Activated CD4-positive, alpha-beta memory T cell treated with anti-CD3 and anti-CD28 coated beads, Interleukin-2, amount 10 ng/mL, durations not matched to agents 7 days and 5 days (primary cell): ENCODE data around the gene MEGF6. TPM values are rescaled to one million over a fixed set of nuclear protein-coding genes. Genes with fewer than 3 reads are reported as not detected.

Source experiments
- CTCF ChIA-PET: fragments of 350-600 bp; sonication (Branson Sonifier 250); formaldehyde crosslinking; loops from one replicate; lab custom pipeline; 2021; ENCODE audit warnings: antibody characterized with exemption, inconsistent platforms; lab: Charles Lee
- POLR2A ChIA-PET: fragments of 350-600 bp; sonication (Branson Sonifier 250); formaldehyde crosslinking; loops from one replicate; lab custom pipeline; 2021; ENCODE audit warnings: antibody characterized with exemption; lab: Charles Lee
- DNase-seq: peaks from one replicate; pipeline ENCODE4 v3.0.0-alpha.2; 2020
- H3K27ac Mint-ChIP-seq: one replicate; pipeline ENCODE4 v1.8.0; 2021; ENCODE audit warnings: mild to moderate bottlenecking, mixed read lengths
- H3K27me3 Mint-ChIP-seq: one replicate; pipeline ENCODE4 v1.8.0; 2021; ENCODE audit warnings: mixed read lengths
- H3K36me3 Mint-ChIP-seq: one replicate; pipeline ENCODE4 v1.8.0; 2021; ENCODE audit warnings: low read depth, mixed read lengths
- H3K4me1 Mint-ChIP-seq: one replicate; pipeline ENCODE4 v1.8.0; 2021; ENCODE audit warnings: mixed read lengths
- H3K4me3 Mint-ChIP-seq: one replicate; pipeline ENCODE4 v1.8.0; 2021; ENCODE audit warnings: mild to moderate bottlenecking, mixed read lengths
- H3K9me3 Mint-ChIP-seq: one replicate; pipeline ENCODE4 v1.8.0; 2021; ENCODE audit warnings: mixed read lengths
- total RNA-seq, 2 experiments: library from RNA; stranded (reverse); gene quantifications; one replicate each; pipeline ENCODE4 v1.2.3, GENCODE V29; 2021

Gene MEGF6
- total RNA-seq, 2 experiments from 2014 or later, result 15.6 to 20.2 TPM

DNA sequence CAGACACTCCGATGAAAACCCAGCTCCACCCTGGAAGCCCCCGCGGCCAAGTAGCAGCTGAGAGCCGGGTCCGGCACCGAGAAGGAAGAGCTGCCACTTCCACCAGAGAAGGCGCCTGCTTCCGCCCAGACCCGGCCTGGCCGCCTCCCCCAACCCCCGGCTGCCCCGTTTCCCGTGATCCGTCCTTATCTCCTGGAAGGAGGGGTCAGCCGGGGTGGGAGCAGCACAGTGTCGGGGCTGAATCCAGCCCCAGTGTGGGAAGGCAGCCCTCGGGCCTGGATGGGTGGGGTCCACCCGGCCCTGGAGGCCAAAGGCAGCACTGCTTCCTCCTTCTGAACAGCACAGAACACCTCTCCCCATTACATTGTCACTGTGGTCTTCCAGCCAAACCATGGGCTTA lies 69.4 kb downstream of the MEGF6 start:
- CTCF ChIA-PET, result no interaction called here
- H3K4me3 Mint-ChIP-seq, result no peak overlapping the region
- no peaks in the 10 kb centered on the region for H3K9me3 Mint-ChIP-seq
- H3K27me3 Mint-ChIP-seq, result no peaks in the 10 kb centered on the region
- POLR2A ChIA-PET, result no interaction called here
- no peak for DNase-seq
- no peaks in the 10 kb centered on the region for H3K4me1 Mint-ChIP-seq
- no peaks in the 10 kb centered on the region for H3K36me3 Mint-ChIP-seq
- no peak overlapping the region for H3K27ac Mint-ChIP-seq

DNA sequence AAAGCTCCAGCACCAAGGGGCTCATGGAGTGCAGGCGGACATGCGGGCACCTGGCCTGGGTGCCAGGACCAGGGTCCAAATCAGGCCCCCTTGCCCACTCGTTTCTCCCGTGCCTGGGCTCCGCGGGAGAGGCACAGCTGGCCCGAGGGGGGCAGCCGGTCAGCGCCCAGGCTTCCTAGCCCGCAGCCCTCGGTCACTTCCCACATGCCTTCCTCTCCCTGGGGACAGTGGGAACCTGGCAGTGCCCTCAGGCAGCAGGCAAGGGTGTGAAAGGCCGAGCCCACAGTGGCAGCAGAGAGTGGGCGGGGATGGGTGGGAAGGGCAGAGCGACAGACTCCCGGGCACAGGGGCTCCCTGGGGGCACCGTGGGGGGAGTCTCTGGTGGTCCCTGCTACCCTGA lies 69.8 kb downstream of the MEGF6 start:
- no peaks in the 10 kb centered on the region for H3K9me3 Mint-ChIP-seq
- H3K4me1 Mint-ChIP-seq, result no peaks in the 10 kb centered on the region
- DNase-seq, result no peak
- no peak overlapping the region for H3K27ac Mint-ChIP-seq
- H3K4me3 Mint-ChIP-seq, result no peak overlapping the region
- no peaks in the 10 kb centered on the region for H3K27me3 Mint-ChIP-seq
- no peaks in the 10 kb centered on the region for H3K36me3 Mint-ChIP-seq
- CTCF ChIA-PET, result no interaction called here
- POLR2A ChIA-PET, result no interaction called here

DNA sequence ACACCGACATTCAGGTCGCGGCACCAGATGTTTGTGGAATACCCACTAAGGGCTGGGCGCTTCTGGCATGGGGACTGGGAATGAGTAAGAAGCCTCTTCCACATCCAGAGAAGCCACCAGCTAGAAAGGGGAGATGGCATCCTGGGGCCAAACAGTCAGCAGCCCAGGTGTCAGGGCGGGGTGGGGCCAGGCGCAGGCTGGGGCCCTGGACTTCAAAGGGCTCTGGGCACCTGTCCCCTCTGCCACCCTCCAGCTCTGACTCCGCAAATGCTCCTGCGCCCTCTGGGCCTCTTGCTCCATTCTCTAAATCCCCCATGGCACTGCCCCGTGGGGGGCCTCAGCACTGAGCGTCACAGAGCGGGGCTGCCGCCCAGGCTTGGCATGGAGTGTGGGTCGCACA lies 70.4 kb downstream of the MEGF6 start:
- DNase-seq, result no peak
- ChIA-PET POLR2A (no interaction called here), CTCF (no interaction called here)
- Mint-ChIP-seq H3K4me1 (no peaks in the 10 kb centered on the region), H3K9me3 (no peaks in the 10 kb centered on the region), H3K27ac (no peak overlapping the region), H3K27me3 (no peaks in the 10 kb centered on the region), H3K36me3 (no peaks in the 10 kb centered on the region), H3K4me3 (no peak overlapping the region)

GRCh38 chr1:3539707-3540425 lies 71.4 kb downstream of the MEGF6 start:
- H3K27me3 Mint-ChIP-seq, result no peaks in the 10 kb centered on the region
- no peaks in the 10 kb centered on the region for H3K36me3 Mint-ChIP-seq
- no peak overlapping the region for H3K27ac Mint-ChIP-seq
- CTCF ChIA-PET, result interaction anchor here (1.4 kb wide), 1 partner anchor 49 kb away, joined by 3 read pairs; no protein-coding TSS in a partner anchor
- H3K4me3 Mint-ChIP-seq, result no peak overlapping the region
- POLR2A ChIA-PET, result no interaction called here
- H3K9me3 Mint-ChIP-seq, result no peaks in the 10 kb centered on the region
- H3K4me1 Mint-ChIP-seq, result no peaks in the 10 kb centered on the region
- DNase-seq, result no peak

DNA sequence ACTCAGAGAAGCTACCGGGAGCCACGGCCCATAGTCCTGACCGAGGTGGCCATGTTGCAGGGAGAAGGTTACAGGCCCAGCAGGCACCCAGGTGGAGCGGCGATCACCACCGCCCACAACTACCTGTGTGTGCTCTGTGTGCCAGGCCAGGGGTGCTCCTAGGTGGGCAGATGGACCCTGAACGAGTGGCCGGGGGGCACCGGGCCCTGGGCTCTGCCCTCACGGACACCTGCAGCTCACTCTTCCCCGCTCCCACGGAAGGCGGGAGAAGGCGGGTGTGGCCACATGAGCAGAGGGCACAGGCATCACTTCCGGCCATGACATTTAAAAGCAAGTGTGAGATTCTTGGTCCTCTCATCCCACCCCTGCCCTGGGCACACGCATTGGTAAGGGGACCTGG lies 73.9 kb downstream of the MEGF6 start:
- ChIA-PET POLR2A (no interaction called here), CTCF (no interaction called here)
- DNase-seq, result no peak
- Mint-ChIP-seq H3K27me3 (no peaks in the 10 kb centered on the region), H3K9me3 (no peaks in the 10 kb centered on the region), H3K36me3 (no peaks in the 10 kb centered on the region), H3K27ac (no peak overlapping the region), H3K4me3 (no peak overlapping the region), H3K4me1 (no peaks in the 10 kb centered on the region)

DNA sequence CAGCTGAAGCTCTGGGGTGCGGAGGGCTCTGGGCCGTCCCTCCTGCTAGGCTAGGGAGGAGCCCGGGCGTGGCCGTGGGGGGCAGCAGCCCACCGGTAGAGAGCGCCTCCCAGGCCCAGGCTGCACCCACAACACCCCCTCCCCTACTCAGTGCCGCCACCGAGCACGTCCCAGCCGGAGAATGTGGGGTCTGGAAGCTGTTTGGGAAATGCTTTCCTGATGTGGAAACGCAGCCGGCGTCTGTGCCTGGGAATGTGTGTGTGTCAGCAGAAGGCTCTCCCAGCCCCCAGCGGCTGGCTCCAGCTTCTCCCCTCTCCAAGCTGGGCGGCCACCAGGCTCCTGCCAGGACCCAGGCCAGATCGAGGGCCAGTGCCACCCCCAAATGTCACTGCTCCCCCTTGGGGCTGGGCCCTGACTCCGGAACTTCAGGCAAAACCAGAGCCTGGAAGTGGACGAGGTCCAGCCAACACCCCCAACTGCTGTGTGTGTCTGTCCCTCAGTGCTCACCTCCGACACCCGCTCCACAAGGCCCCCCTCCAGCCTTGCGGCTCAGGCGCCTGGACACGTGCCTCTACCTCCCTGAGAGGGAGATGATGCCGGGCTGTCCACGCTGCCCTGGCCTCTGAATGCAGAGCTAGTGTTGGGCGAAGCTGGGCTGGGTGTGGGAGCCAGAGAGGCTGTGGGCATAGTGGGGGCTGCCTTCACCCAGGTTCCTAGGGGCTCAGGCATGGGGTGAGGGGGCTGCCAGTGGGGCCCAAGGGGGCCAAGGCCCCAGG lies 74.7 kb downstream of the MEGF6 start:
- Mint-ChIP-seq H3K27ac (no peak overlapping the region), H3K9me3 (no peaks in the 10 kb centered on the region), H3K4me3 (no peak overlapping the region), H3K27me3 (no peaks in the 10 kb centered on the region), H3K36me3 (no peaks in the 10 kb centered on the region), H3K4me1 (no peaks in the 10 kb centered on the region)
- no peak for DNase-seq
- ChIA-PET CTCF (no interaction called here), POLR2A (no interaction called here)

- Mint-ChIP-seq H3K4me3 (no peak overlapping the region), H3K4me1 (peaks cover 2% of the 10 kb centered on the region), H3K27me3 (no peaks in the 10 kb centered on the region), H3K36me3 (no peaks in the 10 kb centered on the region), H3K9me3 (no peaks in the 10 kb centered on the region), H3K27ac (no peak overlapping the region)
- CTCF ChIA-PET, result no interaction called here
- POLR2A ChIA-PET, result no interaction called here
- no peak for DNase-seq
Observed at GRCh38 chr1:3535732-3536131, 75.6 kb downstream of the MEGF6 start.

DNA sequence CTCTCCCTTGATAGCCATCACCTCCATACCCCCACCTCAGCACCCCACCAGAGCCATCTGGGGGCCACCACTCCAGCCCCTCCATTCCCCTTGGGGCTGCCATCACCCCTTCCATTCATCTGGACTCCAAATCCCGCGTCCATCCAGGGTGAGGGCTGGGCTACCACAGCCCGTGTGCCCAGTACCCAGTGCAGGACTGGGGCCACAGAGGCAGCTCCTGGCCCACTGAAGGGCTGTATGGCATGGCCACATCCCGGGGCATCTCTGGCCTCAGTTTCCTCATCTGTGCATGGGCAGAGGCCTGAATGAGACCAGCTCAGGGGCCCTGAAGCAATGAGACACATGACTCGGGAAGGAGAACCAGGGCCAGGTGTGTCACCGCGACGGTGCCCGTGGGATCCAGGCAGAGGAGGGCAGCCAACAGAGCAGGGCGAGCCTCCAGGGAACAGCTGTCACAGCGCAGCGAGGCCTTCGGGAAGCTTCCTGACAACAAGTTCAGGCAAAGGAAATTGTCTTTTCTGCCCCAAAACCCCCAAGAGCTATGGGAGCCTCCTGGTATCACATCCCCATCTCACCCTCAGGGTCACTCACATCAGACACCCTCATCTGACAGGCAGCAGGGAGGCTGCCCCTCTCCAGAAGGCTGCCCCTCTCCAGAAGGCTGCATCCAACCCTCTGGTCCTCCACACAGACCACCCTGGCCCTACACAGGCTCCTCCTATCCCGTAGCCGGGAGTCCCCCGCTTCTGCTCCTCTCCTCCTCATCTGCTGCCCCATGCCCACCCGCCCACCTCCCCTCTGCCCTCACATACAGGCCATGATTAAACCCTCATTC lies 76.3 kb downstream of the MEGF6 start:
- POLR2A ChIA-PET, result no interaction called here
- DNase-seq, result no peak
- CTCF ChIA-PET, result no interaction called here
- no peak overlapping the region for H3K4me3 Mint-ChIP-seq
- no peaks in the 10 kb centered on the region for H3K9me3 Mint-ChIP-seq
- no peaks in the 10 kb centered on the region for H3K36me3 Mint-ChIP-seq
- peaks cover 6% of the 10 kb centered on the region for H3K4me1 Mint-ChIP-seq
- H3K27ac Mint-ChIP-seq, result no peak overlapping the region
- no peaks in the 10 kb centered on the region for H3K27me3 Mint-ChIP-seq

DNA sequence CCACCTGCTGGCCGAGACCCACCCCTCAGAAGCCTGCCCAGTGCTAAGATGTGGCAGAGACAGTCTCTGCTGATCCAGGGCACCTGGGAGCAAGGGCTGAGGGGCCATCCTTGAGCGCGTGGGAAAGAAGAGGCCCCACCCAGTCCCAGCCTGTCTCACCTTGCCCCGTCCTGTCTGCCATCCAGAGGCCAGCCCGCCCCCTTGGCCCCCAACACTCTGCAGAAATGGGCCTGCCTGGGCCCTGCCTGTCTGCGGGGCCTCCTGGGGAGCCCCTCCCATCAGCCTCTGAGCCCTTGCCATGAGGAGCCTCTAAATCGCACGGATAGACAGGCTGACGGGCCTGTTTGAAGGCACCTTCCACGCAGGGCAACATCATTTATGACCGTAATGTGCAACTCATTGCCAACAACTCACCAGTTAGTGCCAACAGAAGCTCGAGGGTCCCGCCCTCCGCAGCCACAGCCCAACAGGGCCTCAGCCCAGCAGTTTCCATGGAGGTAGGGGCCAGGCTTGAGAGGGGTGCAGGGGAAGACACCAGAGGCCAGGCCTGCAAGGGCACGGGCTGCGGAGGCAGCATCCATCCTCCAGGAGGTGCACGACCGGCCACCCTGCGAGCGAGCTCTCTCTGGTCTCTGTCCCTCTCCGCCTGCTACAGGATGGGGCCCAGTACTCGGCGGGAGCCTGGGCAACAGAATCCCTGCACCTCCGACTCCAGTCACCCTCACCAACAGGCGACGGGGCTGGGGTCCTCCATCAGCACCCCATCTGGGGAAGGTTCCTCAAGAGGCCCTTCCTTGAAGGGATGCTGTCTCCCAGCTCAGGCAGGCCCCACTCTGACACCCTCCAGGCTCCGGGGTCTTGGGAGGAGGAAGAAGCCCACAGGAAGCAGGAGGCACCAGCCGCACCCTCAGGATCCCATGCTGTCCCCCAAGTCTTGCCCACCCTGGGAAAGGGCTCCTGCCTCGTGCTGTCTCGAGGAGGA lies 78.0 kb downstream of the MEGF6 start:
- Mint-ChIP-seq H3K4me1 (peaks cover 14% of the 10 kb centered on the region), H3K27ac (no peak overlapping the region), H3K27me3 (no peaks in the 10 kb centered on the region), H3K4me3 (no peak overlapping the region), H3K36me3 (no peaks in the 10 kb centered on the region), H3K9me3 (no peaks in the 10 kb centered on the region)
- ChIA-PET POLR2A (interaction anchor here (1.0 kb wide), 1 partner anchor 11 kb away, joined by 3 read pairs; no protein-coding TSS in a partner anchor), CTCF (no interaction called here)
- DNase-seq, result no peak

GRCh38 chr1:3531928-3532327 lies 79.4 kb downstream of the MEGF6 start:
- Mint-ChIP-seq H3K9me3 (no peaks in the 10 kb centered on the region), H3K36me3 (no peaks in the 10 kb centered on the region), H3K4me3 (no peak overlapping the region), H3K4me1 (peaks cover 14% of the 10 kb centered on the region), H3K27ac (no peak overlapping the region), H3K27me3 (no peaks in the 10 kb centered on the region)
- ChIA-PET POLR2A (interaction anchor here (1.0 kb wide), 1 partner anchor 9 kb away, joined by 3 read pairs; no protein-coding TSS in a partner anchor), CTCF (no interaction called here)
- no peak for DNase-seq

- ChIA-PET CTCF (interaction anchor here (1.2 to 1.3 kb wide), 2 partner anchors 13 to 84 kb away, joined by 3 to 4 read pairs; no protein-coding TSS in a partner anchor), POLR2A (interaction anchor here (1.4 kb wide), 1 partner anchor 946 kb away, joined by 4 read pairs; no protein-coding TSS in a partner anchor)
- H3K27me3 Mint-ChIP-seq, result no peaks in the 10 kb centered on the region
- peak; percentile 86 for DNase-seq
- peaks cover 14% of the 10 kb centered on the region for H3K4me1 Mint-ChIP-seq
- H3K36me3 Mint-ChIP-seq, result no peaks in the 10 kb centered on the region
- H3K4me3 Mint-ChIP-seq, result peak overlapping the region; percentile 78
- H3K27ac Mint-ChIP-seq, result peak overlapping the region; percentile 51
- H3K9me3 Mint-ChIP-seq, result no peaks in the 10 kb centered on the region
Observed at GRCh38 chr1:3530926-3531818, 80.1 kb downstream of the MEGF6 start.
